ENCODE data around the gene MIR17HG.
A peak's percentile ranks its signal among the peaks of the same experiment; 100 is the strongest.
"Not testable (repeated sequence)": the region's sequence is repeated elsewhere in the genome, so short reads cannot be mapped to it uniquely, and the experiment has no call there.

The MIR17HG gene

GRCh38 chr13:91347996-91348905 is 764 bp downstream of the MIR17HG start:
- no peak for DNase-seq (ENCODE audit: low read depth)

- peak; percentile 32 for DNase-seq (ENCODE audit: low read depth)
These were observed 1.5 kb downstream of the MIR17HG start for GRCh38 chr13:91348906-91349435.

DNA sequence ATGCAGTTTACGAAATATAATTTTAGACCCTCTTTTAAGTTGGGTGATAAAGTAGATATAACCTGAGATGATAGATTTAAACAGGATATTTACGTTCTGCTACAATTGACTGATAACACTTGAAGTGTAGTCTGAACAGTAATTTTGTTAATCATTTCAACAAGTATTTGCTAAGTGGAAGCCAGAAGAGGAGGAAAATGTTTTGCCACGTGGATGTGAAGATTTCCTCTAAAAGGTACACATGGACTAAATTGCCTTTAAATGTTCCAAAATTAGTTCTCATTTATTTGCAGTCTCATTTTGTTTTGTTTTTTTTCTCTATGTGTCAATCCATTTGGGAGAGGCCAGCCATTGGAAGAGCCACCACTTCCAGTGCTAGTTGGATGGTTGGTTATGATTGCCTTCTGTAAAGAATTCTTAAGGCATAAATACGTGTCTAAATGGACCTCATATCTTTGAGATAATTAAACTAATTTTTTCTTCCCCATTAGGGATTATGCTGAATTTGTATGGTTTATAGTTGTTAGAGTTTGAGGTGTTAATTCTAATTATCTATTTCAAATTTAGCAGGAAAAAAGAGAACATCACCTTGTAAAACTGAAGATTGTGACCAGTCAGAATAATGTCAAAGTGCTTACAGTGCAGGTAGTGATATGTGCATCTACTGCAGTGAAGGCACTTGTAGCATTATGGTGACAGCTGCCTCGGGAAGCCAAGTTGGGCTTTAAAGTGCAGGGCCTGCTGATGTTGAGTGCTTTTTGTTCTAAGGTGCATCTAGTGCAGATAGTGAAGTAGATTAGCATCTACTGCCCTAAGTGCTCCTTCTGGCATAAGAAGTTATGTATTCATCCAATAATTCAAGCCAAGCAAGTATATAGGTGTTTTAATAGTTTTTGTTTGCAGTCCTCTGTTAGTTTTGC is 2.8 kb downstream of the MIR17HG start:
- DNase-seq (ENCODE audit: low read depth), result no peak

- DNase-seq (ENCODE audit: low read depth), result no peak
These were observed 3.6 kb downstream of the MIR17HG start for GRCh38 chr13:91351123-91351522.

GRCh38 chr13:91351980-91352379 is 4.5 kb downstream of the MIR17HG start:
- DNase-seq (ENCODE audit: low read depth), result no peak

- not testable (repeated sequence) for DNase-seq (ENCODE audit: low read depth)
These were observed 5.4 kb downstream of the MIR17HG start for GRCh38 chr13:91352891-91353290.

DNA sequence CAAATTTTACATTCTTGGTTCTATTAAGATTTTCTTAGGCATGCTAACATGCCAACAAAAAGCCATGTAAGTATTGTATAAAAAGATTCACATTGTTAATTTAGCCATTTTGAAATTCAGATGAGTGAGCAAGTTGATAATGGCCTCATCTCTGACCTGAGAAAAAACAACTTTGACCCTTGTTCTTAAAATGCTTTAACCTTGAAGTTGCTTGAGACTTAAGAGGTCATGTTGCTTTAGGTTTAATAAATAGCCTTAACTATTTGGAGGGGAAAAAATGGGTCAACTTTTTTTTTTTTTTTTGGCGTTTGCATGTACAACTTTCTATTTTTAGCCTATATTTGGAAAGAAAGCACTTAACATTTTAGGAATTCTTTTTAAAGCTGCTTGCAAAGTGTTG is 6.0 kb downstream of the MIR17HG start:
- no peak for DNase-seq (ENCODE audit: low read depth)

DNA sequence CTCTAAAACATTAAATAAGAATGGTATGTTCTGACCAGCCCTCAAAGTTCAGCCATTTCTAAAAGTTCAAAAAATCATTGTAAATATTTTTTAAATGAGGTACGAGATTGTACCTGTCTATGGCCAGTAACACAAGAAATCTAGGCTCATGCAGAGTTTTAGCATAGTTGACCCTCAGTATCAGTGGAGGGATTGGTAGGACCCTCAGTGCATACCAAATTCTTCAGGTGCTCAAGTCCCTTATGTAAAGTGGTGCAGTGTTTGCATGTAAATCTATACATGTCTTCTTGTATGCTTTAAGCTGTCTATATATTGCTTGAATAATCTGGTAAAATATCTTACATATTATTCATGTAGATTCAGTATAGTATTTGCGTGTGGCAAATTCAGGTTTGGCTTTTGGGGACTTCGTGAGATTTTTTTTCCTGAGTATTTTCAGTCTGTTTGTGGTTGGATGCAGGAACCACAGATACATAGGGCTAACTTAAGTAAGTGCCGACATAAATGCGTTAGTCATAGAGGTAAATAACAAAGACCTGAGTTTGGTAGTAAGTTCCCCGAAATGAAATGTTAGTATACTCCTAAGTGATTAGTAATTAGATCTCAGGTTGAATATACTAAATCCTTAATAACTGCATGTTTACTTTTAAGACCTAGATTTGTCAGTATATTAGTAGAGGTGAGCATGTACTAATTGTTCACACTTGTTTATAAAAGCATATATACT is 7.8 kb downstream of the MIR17HG start:
- DNase-seq (ENCODE audit: low read depth), result no peak

DNA sequence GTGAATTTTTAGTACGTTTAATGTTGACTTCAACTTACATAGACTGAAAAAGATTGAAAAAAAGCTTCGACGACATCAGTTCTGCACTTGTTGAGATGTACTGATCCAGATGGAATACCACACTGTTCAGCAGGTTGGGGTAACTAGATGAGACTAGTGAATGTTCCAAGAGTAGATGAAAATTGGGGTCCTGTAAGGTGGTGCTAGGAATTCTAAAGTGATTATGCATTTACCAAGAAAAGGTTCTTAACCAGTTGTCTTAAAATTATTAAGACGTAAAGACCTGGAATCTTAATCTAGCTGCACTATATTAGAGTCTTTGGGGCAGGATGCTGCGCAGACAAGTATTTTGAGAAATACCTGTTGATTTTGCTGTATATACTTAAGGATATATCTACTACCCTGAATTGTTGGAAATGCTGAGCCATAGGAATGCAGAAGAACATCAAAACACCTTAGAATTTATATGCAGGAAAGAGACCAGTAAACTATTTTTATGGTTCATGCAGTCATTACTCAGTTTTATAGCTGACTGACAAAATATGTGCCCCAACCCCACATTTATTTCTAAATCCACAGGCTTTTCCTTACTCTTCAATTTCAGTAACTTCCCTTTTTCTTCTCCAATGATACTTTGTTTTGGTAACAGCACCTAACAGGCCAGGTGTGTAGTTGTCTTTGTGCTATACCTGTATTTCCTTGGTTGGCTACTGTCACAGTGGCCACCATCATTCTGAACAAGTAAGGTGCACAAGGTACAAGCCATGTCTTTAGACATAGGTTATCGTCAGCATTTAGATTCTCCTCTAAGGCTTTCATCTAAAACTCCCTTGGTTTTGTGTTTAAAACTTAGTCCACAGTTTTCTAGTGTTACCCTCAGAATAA is 8.6 kb downstream of the MIR17HG start:
- no peak for DNase-seq (ENCODE audit: low read depth)

DNA sequence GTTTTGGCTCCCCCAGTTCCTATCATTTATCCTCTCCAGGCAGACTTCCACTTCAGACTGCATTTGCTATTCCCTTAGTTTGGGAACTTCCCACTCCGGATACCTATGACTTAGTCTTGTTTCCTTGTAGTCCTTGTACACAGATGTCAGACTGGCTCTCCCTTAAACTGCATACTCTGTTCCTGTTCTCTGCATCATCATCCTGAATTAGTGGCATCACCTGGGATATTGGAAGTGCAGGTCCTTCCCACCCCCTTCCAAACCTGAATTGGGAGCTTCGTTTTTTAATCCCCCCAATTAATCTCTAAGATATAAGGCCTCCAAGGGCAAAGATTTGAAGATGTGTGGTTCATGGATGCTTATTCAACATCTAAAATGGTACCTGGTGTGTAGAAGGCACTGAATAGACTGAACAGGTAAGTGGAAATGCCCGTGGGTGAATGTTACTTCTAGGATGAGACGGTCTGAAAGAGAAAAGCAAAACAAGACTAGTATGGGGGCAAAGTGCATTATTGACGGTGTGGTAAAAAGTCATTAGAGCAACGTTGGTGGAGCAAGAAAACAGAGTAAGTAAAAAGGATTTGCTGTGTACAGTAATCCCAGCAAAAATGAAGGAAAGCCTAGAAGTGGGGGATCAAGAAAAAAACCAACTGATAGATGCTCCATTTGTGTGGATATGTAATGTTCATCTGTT is 9.6 kb downstream of the MIR17HG start:
- DNase-seq (ENCODE audit: low read depth), result no peak

DNA sequence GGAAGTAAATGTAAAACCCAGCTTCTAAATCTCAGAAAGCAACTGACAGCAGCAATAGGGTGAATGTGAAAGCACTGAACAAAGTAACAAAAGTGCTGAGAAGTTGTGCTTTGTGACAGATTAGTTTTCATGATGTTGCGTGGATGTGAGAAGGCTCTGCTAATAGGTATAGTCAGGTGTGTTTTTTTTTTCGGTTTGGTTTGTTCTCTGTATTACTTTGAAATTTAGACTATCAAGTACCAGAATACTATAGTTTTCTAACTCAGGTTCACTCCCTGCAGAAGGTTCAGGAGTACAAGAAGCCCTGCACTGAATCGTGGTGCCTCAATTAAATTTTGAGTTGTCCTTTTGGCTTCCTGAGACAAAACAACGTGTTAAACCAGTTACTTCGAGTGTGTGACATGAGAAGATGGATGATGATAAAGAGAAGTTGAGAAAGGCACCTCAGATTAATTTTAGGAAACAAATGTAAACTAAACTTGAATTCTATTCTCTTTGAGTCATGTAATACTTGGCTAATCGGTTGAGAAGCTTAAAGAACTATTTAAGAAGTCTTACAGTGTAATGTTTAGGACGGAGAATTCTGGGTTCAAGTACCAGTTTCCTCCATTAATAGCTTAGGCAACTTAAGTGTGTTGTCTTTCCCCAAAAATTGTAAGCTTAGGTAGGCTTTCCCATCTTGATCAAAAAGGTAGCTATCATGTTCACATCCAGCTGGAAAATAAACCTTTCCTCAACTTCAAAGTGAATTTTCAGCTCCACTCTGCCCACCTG is 10.3 kb downstream of the MIR17HG start:
- no peak for DNase-seq (ENCODE audit: low read depth)

- DNase-seq (ENCODE audit: low read depth), result no peak
These were observed 10.9 kb downstream of the MIR17HG start for GRCh38 chr13:91358387-91358782.

DNA sequence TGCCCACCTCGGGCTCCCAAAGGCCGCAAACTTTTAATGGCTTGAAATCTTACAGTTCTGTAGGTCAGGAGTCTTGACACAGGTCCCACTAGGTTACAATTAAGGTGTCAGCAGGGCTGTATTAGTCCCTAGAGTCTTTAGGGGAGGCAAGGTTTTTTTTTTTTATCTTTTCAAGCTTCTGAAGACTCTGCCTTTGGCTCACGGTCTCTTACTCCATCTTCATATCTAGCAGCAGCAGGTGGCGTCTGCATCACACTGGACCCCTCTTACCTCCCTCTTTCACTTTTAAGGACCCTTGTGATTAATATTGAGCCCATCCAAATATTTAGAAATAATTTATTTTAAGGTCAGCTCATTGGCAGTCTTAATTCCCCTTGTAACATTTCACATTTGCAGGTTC is 11.6 kb downstream of the MIR17HG start:
- DNase-seq (ENCODE audit: low read depth), result no peak

DNA sequence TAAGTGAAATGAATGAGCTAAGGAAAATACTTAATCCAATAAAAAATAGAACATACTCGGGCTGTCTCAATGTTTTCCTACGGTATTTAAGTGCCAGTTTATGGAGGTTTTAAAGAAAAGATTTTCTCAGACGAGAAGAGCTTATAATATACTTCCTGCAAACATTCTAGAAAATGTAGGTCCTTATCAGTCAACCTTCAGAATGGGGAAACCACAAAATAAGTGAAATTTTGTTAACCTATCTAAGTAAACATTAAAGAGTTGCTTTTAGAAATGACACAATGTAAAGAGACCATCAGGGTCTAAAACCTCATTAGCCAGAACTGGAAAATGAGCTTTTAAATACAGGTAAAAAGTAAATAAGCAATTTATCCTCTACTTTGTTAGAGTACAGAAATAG is 12.1 kb downstream of the MIR17HG start:
- no peak for DNase-seq (ENCODE audit: low read depth)

DNA sequence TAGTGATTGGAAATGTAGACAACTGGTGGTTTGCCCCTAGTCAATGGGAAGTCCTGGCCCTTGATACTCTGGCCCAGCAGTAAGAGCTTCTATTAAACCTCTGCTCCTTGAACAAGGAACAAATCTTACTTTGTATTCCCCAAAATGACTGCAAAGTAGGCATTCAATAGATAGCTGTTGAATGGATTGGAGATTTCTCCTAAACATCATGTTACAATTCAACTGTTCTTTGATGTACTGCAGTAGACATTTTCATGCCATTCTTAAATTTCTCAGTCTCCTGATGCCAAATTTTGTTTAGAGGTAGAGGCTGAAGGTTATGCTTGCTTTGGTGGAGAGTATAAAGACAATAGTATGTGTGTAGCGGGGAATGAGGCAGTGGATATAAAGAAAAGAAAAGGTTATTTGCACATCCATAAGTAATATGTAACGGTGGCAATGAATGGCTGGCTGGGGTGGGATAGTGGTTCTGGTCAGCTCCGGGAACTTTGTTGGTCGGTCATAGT is 12.8 kb downstream of the MIR17HG start:
- DNase-seq (ENCODE audit: low read depth), result no peak

DNA sequence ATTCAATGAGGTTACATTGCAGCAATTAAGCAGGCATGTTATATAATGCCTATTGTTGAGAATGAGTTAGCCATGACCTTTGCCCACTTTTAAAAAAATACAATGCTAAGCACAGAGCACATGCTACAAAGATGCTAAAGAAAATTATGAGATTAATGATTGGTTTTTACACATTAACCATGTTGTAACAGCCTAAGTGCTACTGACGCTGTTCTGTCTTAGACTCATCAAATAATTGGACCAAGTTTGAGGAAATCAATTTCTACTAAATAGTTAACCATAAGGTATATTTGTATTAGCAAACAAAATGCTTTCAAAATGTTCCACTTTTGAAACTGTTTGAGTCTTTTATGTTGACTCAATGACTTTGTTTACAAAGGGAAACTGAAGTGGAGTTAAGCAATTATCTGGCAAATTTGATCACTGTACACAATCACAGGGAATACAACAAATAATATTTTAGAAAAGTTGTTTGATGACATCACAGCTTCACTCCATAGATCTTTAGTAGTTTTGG is 14.3 kb downstream of the MIR17HG start:
- no peak for DNase-seq (ENCODE audit: low read depth)

DNA sequence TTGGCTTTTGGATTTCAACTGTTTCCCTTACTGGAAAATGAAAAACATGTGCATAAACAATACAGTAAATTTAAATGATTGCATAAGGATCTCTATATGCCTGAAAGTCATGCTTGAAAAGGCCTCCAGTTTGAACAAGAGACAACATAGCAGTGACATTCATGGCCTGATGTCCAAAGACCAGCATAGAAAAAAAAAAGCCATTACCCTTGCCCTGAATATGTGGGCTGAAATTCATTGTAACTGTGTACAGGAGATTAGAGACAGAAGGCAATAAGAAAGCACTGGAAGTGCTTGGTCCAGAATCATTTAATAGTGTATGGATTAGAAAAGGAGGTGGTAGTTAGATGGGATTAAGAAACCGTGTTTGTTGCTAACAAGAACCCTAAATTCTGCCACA is 15.4 kb downstream of the MIR17HG start:
- no peak for DNase-seq (ENCODE audit: low read depth)

- no peak for DNase-seq (ENCODE audit: low read depth)
These were observed 20.6 kb downstream of the MIR17HG start for GRCh38 chr13:91368101-91368500.

All from HS-5 (cell line).